ENCODE measurements around the gene RPL7L1. TPM values are rescaled to one million over a fixed set of nuclear protein-coding genes. Genes with fewer than 3 reads are reported as not detected.

Gene RPL7L1
- total RNA-seq, 1 donor from 2014 or later, result 80.2 TPM

GRCh38 chr6:42860481-42860880 is 18.9 kb upstream of the RPL7L1 start:
- H3K27me3 Mint-ChIP-seq (ENCODE audit: unreplicated experiment), result peaks cover 2% of the 10 kb centered on the region
- DNase-seq, result no peak
- H3K4me3 Mint-ChIP-seq (ENCODE audit: unreplicated experiment), result no peak overlapping the region
- peaks cover 3% of the 10 kb centered on the region for H3K9me3 Mint-ChIP-seq (ENCODE audit: unreplicated experiment)
- H3K4me1 Mint-ChIP-seq (ENCODE audit: low read depth, unreplicated experiment), result no peaks in the 10 kb centered on the region
- no peaks in the 10 kb centered on the region for H3K36me3 Mint-ChIP-seq (ENCODE audit: unreplicated experiment)
- H3K27ac Mint-ChIP-seq (ENCODE audit: unreplicated experiment), result no peak overlapping the region
- no peak for TF ChIP-seq CTCF (IDR thresholded peaks at IDR 0.05; ENCODE audit: partially characterized antibody, unreplicated experiment)

- Mint-ChIP-seq H3K27me3 (ENCODE audit: unreplicated experiment) (peaks cover 2% of the 10 kb centered on the region), H3K9me3 (ENCODE audit: unreplicated experiment) (peaks cover 1% of the 10 kb centered on the region), H3K36me3 (ENCODE audit: unreplicated experiment) (no peaks in the 10 kb centered on the region), H3K27ac (ENCODE audit: unreplicated experiment) (no peak overlapping the region), H3K4me1 (ENCODE audit: low read depth, unreplicated experiment) (no peaks in the 10 kb centered on the region), H3K4me3 (ENCODE audit: unreplicated experiment) (no peak overlapping the region)
- no peak for TF ChIP-seq CTCF (IDR thresholded peaks at IDR 0.05; ENCODE audit: partially characterized antibody, unreplicated experiment)
- no peak for DNase-seq
These were observed 14.8 kb upstream of the RPL7L1 start for GRCh38 chr6:42864602-42865001.

- no peaks in the 10 kb centered on the region for H3K36me3 Mint-ChIP-seq (ENCODE audit: unreplicated experiment)
- no peak overlapping the region for H3K4me3 Mint-ChIP-seq (ENCODE audit: unreplicated experiment)
- H3K4me1 Mint-ChIP-seq (ENCODE audit: low read depth, unreplicated experiment), result no peaks in the 10 kb centered on the region
- no peak overlapping the region for H3K27ac Mint-ChIP-seq (ENCODE audit: unreplicated experiment)
- no peak for TF ChIP-seq CTCF (IDR thresholded peaks at IDR 0.05; ENCODE audit: partially characterized antibody, unreplicated experiment)
- DNase-seq, result no peak
- H3K27me3 Mint-ChIP-seq (ENCODE audit: unreplicated experiment), result peaks cover 2% of the 10 kb centered on the region
- no peaks in the 10 kb centered on the region for H3K9me3 Mint-ChIP-seq (ENCODE audit: unreplicated experiment)
These were observed 9.1 kb upstream of the RPL7L1 start for GRCh38 chr6:42870145-42870936.

- no peak overlapping the region for H3K27ac Mint-ChIP-seq (ENCODE audit: unreplicated experiment)
- no peaks in the 10 kb centered on the region for H3K36me3 Mint-ChIP-seq (ENCODE audit: unreplicated experiment)
- no peaks in the 10 kb centered on the region for H3K9me3 Mint-ChIP-seq (ENCODE audit: unreplicated experiment)
- TF ChIP-seq CTCF (IDR thresholded peaks at IDR 0.05; ENCODE audit: partially characterized antibody, unreplicated experiment), result no peak
- peaks cover 2% of the 10 kb centered on the region for H3K27me3 Mint-ChIP-seq (ENCODE audit: unreplicated experiment)
- no peak overlapping the region for H3K4me3 Mint-ChIP-seq (ENCODE audit: unreplicated experiment)
- DNase-seq, result no peak
- H3K4me1 Mint-ChIP-seq (ENCODE audit: low read depth, unreplicated experiment), result no peaks in the 10 kb centered on the region
These were observed 7.7 kb upstream of the RPL7L1 start for GRCh38 chr6:42871711-42872110.

- H3K4me3 Mint-ChIP-seq (ENCODE audit: unreplicated experiment), result no peak overlapping the region
- no peak for TF ChIP-seq CTCF (IDR thresholded peaks at IDR 0.05; ENCODE audit: partially characterized antibody, unreplicated experiment)
- H3K36me3 Mint-ChIP-seq (ENCODE audit: unreplicated experiment), result no peaks in the 10 kb centered on the region
- H3K27ac Mint-ChIP-seq (ENCODE audit: unreplicated experiment), result no peak overlapping the region
- H3K4me1 Mint-ChIP-seq (ENCODE audit: low read depth, unreplicated experiment), result no peaks in the 10 kb centered on the region
- no peak for DNase-seq
- H3K9me3 Mint-ChIP-seq (ENCODE audit: unreplicated experiment), result no peaks in the 10 kb centered on the region
- peaks cover 2% of the 10 kb centered on the region for H3K27me3 Mint-ChIP-seq (ENCODE audit: unreplicated experiment)
These were observed 6.1 kb upstream of the RPL7L1 start for GRCh38 chr6:42873313-42873712.

Measured in glutamatergic neuron (in vitro differentiated cells).